ENCODE data around the gene PLEKHA4. TPM values are rescaled to one million over a fixed set of nuclear protein-coding genes. Genes with fewer than 3 reads are reported as not detected.

PLEKHA4 gene
- total and polyA plus RNA-seq, 10 of the 15 experiments (the other 5 are each of a cell fraction or from before 2014, with no cell fraction given) = 0.13 to 10.0 (median 6.4) TPM; not detected in 1

DNA sequence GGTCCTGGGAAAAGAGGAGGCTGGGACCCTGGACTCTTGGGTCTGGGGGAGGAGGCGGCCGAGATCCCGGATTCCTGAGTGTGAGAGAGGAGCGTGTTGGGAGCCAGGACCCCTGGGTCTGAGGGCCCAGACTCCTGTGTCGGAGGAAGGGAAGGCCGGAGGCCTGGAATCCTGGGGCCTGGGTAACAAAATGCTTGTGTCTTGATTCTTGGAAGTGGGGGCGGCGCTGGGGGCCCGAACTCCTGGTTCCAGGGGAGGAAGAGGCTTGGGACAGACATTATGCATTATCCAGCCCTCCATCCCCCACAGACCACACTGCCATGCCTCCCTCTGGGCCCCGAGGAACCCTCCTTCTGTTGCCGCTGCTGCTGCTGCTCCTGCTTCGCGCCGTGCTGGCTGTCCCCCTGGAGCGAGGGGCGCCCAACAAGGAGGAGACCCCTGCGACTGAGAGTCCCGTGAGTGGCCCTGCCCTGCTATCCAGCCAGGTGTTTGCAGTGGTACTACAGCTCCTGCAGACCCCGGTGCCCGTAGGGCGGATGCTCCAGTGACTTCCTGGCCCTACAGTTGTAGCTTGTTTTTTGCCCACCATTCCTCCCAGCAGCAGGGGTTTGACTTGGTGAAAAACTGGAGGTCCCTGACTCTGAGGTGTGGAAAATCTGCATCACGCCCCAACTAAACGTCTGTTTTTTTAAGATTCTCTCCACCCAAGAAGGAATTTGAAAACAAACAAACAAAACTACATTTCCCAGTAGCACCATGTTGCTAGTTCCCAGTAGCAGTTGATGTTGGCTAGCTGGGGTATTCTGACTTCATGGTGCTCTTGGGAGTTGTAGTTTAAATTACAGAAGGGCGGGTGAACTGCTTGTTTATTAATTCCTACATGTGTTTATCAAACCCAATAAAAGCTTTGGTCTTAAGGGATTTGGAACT, 32.3 kb upstream of the PLEKHA4 start (continued):
- TF ChIP-seq EP300 (IDR thresholded peaks at IDR 0.05; ENCODE audit: borderline replicate concordance in 1 of 2, control insufficient read depth in 1 of 2, low read depth in 2 of 2, low read length in 2 of 2) (no peak), RELB (IDR thresholded peaks at IDR 0.05; ENCODE audit: low read depth) (no peak), KDM1A (IDR thresholded peaks at IDR 0.05; ENCODE audit: borderline replicate concordance) (no peak), STAT3 (IDR thresholded peaks at IDR 0.05; ENCODE audit: low read depth, low read length) (no peak), ATF3 (IDR thresholded peaks at IDR 0.05; ENCODE audit: borderline replicate concordance, extremely low read depth, low read depth, low read length) (peak; percentile 55; the same call in 1 of the 2 replicates), HSF1 (IDR thresholded peaks at IDR 0.05; ENCODE audit: low read depth, low read length) (no peak), SREBF2 (IDR thresholded peaks at IDR 0.05; ENCODE audit: low read length) (no peak), CHD2 (IDR thresholded peaks at IDR 0.05; ENCODE audit: borderline replicate concordance, low read depth, low read length) (no peak), NFXL1 (IDR thresholded peaks at IDR 0.05; ENCODE audit: borderline replicate concordance) (no peak), E2F4 (IDR thresholded peaks at IDR 0.05; ENCODE audit: low read depth, low read length) (no peak), CREB1 (IDR thresholded peaks at IDR 0.05; ENCODE audit: low read depth) (peak; percentile 82), SMARCA5 (IDR thresholded peaks at IDR 0.05) (no peak), CHD1 (IDR thresholded peaks at IDR 0.05; ENCODE audit: low read depth, low read length) (no peak), SREBF1 (IDR thresholded peaks at IDR 0.05; ENCODE audit: low read length) (peak; percentile 38; the same call in 1 of the 2 replicates), SIN3A (IDR thresholded peaks at IDR 0.05; ENCODE audit: low read depth, low read length) (no peak), RUNX3 (IDR thresholded peaks at IDR 0.05; ENCODE audit: low read length) (no peak), TAF1 (IDR thresholded peaks at IDR 0.05; ENCODE audit: borderline replicate concordance, low read depth, low read length) (no peak)
- TF ChIP-seq, protein P1, sequence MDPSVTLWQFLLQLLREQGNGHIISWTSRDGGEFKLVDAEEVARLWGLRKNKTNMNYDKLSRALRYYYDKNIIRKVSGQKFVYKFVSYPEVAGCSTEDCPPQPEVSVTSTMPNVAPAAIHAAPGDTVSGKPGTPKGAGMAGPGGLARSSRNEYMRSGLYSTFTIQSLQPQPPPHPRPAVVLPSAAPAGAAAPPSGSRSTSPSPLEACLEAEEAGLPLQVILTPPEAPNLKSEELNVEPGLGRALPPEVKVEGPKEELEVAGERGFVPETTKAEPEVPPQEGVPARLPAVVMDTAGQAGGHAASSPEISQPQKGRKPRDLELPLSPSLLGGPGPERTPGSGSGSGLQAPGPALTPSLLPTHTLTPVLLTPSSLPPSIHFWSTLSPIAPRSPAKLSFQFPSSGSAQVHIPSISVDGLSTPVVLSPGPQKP (IDR thresholded peaks at IDR 0.05; ENCODE audit: low read depth, low read length) = no peak
- TF ChIP-seq, protein P2, sequence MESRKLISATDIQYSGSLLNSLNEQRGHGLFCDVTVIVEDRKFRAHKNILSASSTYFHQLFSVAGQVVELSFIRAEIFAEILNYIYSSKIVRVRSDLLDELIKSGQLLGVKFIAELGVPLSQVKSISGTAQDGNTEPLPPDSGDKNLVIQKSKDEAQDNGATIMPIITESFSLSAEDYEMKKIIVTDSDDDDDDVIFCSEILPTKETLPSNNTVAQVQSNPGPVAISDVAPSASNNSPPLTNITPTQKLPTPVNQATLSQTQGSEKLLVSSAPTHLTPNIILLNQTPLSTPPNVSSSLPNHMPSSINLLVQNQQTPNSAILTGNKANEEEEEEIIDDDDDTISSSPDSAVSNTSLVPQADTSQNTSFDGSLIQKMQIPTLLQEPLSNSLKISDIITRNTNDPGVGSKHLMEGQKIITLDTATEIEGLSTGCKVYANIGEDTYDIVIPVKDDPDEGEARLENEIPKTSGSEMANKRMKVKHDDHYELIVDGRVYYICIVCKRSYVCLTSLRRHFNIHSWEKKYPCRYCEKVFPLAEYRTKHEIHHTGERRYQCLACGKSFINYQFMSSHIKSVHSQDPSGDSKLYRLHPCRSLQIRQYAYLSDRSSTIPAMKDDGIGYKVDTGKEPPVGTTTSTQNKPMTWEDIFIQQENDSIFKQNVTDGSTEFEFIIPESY (IDR thresholded peaks at IDR 0.05) = no peak
- TF ChIP-seq, protein P3, sequence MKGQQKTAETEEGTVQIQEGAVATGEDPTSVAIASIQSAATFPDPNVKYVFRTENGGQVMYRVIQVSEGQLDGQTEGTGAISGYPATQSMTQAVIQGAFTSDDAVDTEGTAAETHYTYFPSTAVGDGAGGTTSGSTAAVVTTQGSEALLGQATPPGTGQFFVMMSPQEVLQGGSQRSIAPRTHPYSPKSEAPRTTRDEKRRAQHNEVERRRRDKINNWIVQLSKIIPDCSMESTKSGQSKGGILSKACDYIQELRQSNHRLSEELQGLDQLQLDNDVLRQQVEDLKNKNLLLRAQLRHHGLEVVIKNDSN (IDR thresholded peaks at IDR 0.05; ENCODE audit: borderline replicate concordance, extremely low read length, insufficient read depth, low read depth, low read length) = no peak
